GM23338 (cell line): ENCODE results near the gene CRK. TPM values are rescaled to one million over a fixed set of nuclear protein-coding genes. Genes with fewer than 3 reads are reported as not detected.
"Not testable (repeated sequence)": the region's sequence is repeated elsewhere in the genome, so short reads cannot be mapped to it uniquely, and the experiment has no call there.

Experiments used
- ATAC-seq: fragments of 200-7000 bp; cut with Tn5 transposase; 3 replicates; pipeline ENCODE4 v1.9.1; 2020
- DNase-seq: peaks from one replicate; pipeline ENCODE4 v3.0.0-alpha.2; 2015; ENCODE audit warnings: low spot score
- H2AFZ ChIP-seq: fragments of 200-600 bp; sonication (generic); 2 replicates; pipeline ENCODE4 v1.8.0; 2016; ENCODE audit warnings: antibody characterized with exemption, mild to moderate bottlenecking, moderate library complexity
- H3F3A ChIP-seq: fragments of 200-600 bp; sonication (generic); replicated peaks from 2 replicates; pipeline ENCODE4 v1.8.0; 2017; ENCODE audit warnings: antibody characterized with exemption, mixed run types, low read depth
- H3K27ac ChIP-seq: fragments of 200-600 bp; sonication (generic); 2 replicates; pipeline ENCODE4 v1.6.1; 2016; ENCODE audit warnings: low read depth
- H3K27me3 ChIP-seq: fragments of 200-600 bp; sonication (generic); 2 replicates; pipeline ENCODE4 v1.8.0; 2016; ENCODE audit warnings: mild to moderate bottlenecking, mixed run types, moderate library complexity; ENCODE audit not compliant: insufficient read depth
- H3K36me3 ChIP-seq: fragments of 200-600 bp; sonication (generic); 2 replicates; pipeline ENCODE4 v1.8.0; 2016; ENCODE audit warnings: mild to moderate bottlenecking; ENCODE audit not compliant: insufficient read depth
- H3K4me1 ChIP-seq: fragments of 200-600 bp; sonication (generic); 2 replicates; pipeline ENCODE4 v1.8.0; 2016; ENCODE audit warnings: mild to moderate bottlenecking, moderate library complexity; ENCODE audit not compliant: insufficient read depth
- H3K4me2 ChIP-seq: fragments of 200-600 bp; sonication (generic); 2 replicates; pipeline ENCODE4 v1.7.1; 2017; ENCODE audit warnings: mixed run types
- H3K4me3 ChIP-seq: fragments of 200-600 bp; sonication (generic); 2 replicates; pipeline ENCODE4 v1.6.1; 2016; ENCODE audit warnings: mixed run types
- H3K79me2 ChIP-seq: fragments of 200-600 bp; sonication (generic); replicated peaks from 2 replicates; pipeline ENCODE4 v1.8.0; 2017; ENCODE audit warnings: mild to moderate bottlenecking; ENCODE audit not compliant: insufficient read depth
- H3K9me2 ChIP-seq: fragments of 200-600 bp; sonication (generic); 2 replicates; pipeline ENCODE4 v1.8.0; 2017; ENCODE audit not compliant: insufficient read depth
- H4K20me1 ChIP-seq: fragments of 200-600 bp; sonication (generic); replicated peaks from 2 replicates; pipeline ENCODE4 v1.8.0; 2017; ENCODE audit warnings: mild to moderate bottlenecking; ENCODE audit not compliant: insufficient read depth
- H3K27ac Mint-ChIP-seq: 2 replicates; pipeline ENCODE4 v1.8.0; 2020; ENCODE audit warnings: inconsistent platforms, mild to moderate bottlenecking, moderate library complexity, mixed read lengths
- H3K27me3 Mint-ChIP-seq: 3 replicates; pipeline ENCODE4 v1.8.0; 2022; ENCODE audit warnings: low read depth, mild to moderate bottlenecking, moderate library complexity, mixed read lengths, inconsistent platforms; ENCODE audit not compliant: insufficient read depth, poor library complexity
- H3K36me3 Mint-ChIP-seq: 3 replicates; pipeline ENCODE4 v1.8.0; 2021; ENCODE audit warnings: low read depth, mild to moderate bottlenecking, inconsistent platforms, moderate library complexity, mixed read lengths
- H3K4me1 Mint-ChIP-seq: 3 replicates; pipeline ENCODE4 v1.8.0; 2020; ENCODE audit warnings: mild to moderate bottlenecking, inconsistent platforms, mixed read lengths
- H3K4me3 Mint-ChIP-seq: 3 replicates; pipeline ENCODE4 v1.8.0; 2021; ENCODE audit warnings: moderate library complexity, mild to moderate bottlenecking, inconsistent platforms, mixed read lengths
- H3K9me3 Mint-ChIP-seq: 3 replicates; pipeline ENCODE4 v1.8.0; 2020; ENCODE audit warnings: moderate library complexity, mild to moderate bottlenecking, inconsistent platforms, mixed read lengths
- ETS1 ChIP-seq: IDR thresholded peaks from 2 replicates; pipeline ENCODE4 v1.6.1; 2016; ENCODE audit warnings: antibody characterized with exemption
- EZH2 ChIP-seq: fragments of 200-600 bp; sonication (generic); IDR thresholded peaks from one replicate; pipeline ENCODE4 v1.8.0; 2017; ENCODE audit warnings: antibody characterized with exemption, mild to moderate bottlenecking, low read depth; ENCODE audit not compliant: unreplicated experiment
- EZH2phosphoT487 ChIP-seq: fragments of 200-600 bp; sonication (generic); IDR thresholded peaks from one replicate; pipeline ENCODE4 v1.8.1; 2018; ENCODE audit warnings: antibody characterized with exemption; ENCODE audit not compliant: unreplicated experiment
- JUNB ChIP-seq: IDR thresholded peaks from one replicate; pipeline ENCODE4 v1.6.1; 2016; ENCODE audit warnings: antibody characterized with exemption; ENCODE audit not compliant: unreplicated experiment
- NANOG ChIP-seq: IDR thresholded peaks from 2 replicates; pipeline ENCODE4 v1.6.1; 2016; ENCODE audit warnings: antibody characterized with exemption, borderline replicate concordance
- STAT1 ChIP-seq: IDR thresholded peaks from one replicate; pipeline ENCODE4 v1.6.1; 2016; ENCODE audit warnings: antibody characterized with exemption; ENCODE audit not compliant: unreplicated experiment
- ZNF114 ChIP-seq: fragments of 250-450 bp; sonication (Bioruptor Pico); IDR thresholded peaks from 2 replicates; pipeline ENCODE4 v1.5.0; 2020; ENCODE audit warnings: mild to moderate bottlenecking, moderate library complexity
- ZNF462 ChIP-seq: fragments of 250-450 bp; sonication (Bioruptor Pico); IDR thresholded peaks from 2 replicates; pipeline ENCODE4 v1.5.0; 2020; ENCODE audit warnings: mild to moderate bottlenecking, moderate library complexity
- polyA plus RNA-seq: library from polyadenylated mRNA; unstranded; fragments of >200 nt; fragmentation: Nextera tagmentation; extraction: Ambion mirVana; gene quantifications from 2 replicates; pipeline ENCODE4 v1.2.1, GENCODE V29; 2016
- total RNA-seq: library from RNA; depleted of rRNA; stranded (reverse); fragments of >200 nt; shearing (Covaris generic); gene quantifications from 2 replicates; pipeline ENCODE4 v1.2.3, GENCODE V29; 2014
- TF ChIP-seq, protein P1 (sequence below): IDR thresholded peaks from one replicate; pipeline ENCODE4 v1.6.1; 2018; ENCODE audit warnings: antibody characterized with exemption; ENCODE audit not compliant: unreplicated experiment

Gene CRK
- total and polyA plus RNA-seq, 2 experiments from 2014 or later, result 32.6 to 59.8 TPM

DNA sequence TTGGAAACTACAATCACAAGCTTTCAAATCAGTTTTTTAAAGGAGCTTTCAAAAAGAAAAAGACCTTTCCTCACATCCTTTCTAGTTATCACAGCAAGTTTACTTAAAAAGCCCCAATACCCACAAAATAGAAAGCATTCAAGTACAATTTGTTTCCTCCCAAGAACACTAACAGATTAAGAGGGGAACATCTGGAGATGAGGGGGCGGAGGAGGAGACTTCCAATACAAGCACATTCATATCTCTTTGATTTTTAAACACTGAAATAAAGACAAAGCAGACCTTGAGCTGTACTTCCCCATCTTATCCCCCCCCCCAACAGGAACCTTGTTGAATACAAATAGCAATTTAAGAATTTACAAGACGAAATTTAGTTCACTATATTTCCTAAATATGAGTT lies 58.0 kb downstream of the CRK start (continued):
- TF ChIP-seq ZNF462 (CRISPR knock-in tag) (no peak), STAT1 (no peak), EZH2phosphoT487 (no peak), ETS1 (no peak), ZNF114 (no peak), JUNB (no peak), EZH2 (no peak), NANOG (no peak)
- TF ChIP-seq, protein P1, sequence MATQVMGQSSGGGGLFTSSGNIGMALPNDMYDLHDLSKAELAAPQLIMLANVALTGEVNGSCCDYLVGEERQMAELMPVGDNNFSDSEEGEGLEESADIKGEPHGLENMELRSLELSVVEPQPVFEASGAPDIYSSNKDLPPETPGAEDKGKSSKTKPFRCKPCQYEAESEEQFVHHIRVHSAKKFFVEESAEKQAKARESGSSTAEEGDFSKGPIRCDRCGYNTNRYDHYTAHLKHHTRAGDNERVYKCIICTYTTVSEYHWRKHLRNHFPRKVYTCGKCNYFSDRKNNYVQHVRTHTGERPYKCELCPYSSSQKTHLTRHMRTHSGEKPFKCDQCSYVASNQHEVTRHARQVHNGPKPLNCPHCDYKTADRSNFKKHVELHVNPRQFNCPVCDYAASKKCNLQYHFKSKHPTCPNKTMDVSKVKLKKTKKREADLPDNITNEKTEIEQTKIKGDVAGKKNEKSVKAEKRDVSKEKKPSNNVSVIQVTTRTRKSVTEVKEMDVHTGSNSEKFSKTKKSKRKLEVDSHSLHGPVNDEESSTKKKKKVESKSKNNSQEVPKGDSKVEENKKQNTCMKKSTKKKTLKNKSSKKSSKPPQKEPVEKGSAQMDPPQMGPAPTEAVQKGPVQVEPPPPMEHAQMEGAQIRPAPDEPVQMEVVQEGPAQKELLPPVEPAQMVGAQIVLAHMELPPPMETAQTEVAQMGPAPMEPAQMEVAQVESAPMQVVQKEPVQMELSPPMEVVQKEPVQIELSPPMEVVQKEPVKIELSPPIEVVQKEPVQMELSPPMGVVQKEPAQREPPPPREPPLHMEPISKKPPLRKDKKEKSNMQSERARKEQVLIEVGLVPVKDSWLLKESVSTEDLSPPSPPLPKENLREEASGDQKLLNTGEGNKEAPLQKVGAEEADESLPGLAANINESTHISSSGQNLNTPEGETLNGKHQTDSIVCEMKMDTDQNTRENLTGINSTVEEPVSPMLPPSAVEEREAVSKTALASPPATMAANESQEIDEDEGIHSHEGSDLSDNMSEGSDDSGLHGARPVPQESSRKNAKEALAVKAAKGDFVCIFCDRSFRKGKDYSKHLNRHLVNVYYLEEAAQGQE, result no peak

GRCh38 chr17:1395876-1396665 lies 60.0 kb downstream of the CRK start:
- H3K27me3 ChIP-seq, DNase-seq, H3K4me3 ChIP-seq, H2AFZ ChIP-seq, H3K27ac ChIP-seq, H3K4me2 ChIP-seq, H3F3A ChIP-seq, H3K9me2 ChIP-seq, H3K36me3 ChIP-seq, ATAC-seq, H3K9me3 Mint-ChIP-seq, H3K27ac Mint-ChIP-seq: not testable (repeated sequence)
- H3K4me1 ChIP-seq, result peaks cover 57% of the 10 kb centered on the region
- Mint-ChIP-seq H3K4me1 (peaks cover 44% of the 10 kb centered on the region), H3K27me3 (peaks cover 11% of the 10 kb centered on the region), H3K36me3 (peaks cover 59% of the 10 kb centered on the region), H3K4me3 (peak overlapping the region; percentile 46; the same call in 1 of the 3 replicates)
- peaks cover 87% of the 10 kb centered on the region for H3K79me2 ChIP-seq
- peaks cover 71% of the 10 kb centered on the region for H4K20me1 ChIP-seq
